GM21723 (cell line): ENCODE results near the gene CMA1.
"Not testable (repeated sequence)": the region's sequence is repeated elsewhere in the genome, so short reads cannot be mapped to it uniquely, and the experiment has no call there.

Experiments used
- ATAC-seq: cut with Tn5 transposase; IDR thresholded peaks from one replicate; pipeline ENCODE4 v1.9.1; 2021; ENCODE audit warnings: mild to moderate bottlenecking, moderate library complexity; ENCODE audit not compliant: unreplicated experiment

Gene CMA1

DNA sequence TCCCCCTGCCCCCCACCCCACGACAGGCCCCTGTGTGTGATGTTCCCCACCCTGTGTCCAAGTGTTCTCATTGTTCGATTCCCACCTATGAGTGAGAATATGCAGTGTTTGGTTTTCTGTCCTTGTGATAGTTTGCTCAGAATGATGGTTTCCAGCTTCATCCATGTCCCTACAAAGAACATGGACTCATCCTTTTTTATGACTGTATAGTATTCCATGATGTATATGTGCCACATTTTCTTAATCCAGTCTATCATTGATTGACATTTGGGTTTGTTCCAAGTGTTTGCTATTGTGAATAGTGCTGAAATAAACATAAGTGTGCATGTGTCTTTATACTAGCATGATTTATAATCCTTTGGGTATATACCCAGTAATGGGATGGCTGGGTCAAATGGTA lies 37.6 kb downstream of the CMA1 start:
- not testable (repeated sequence) for ATAC-seq

DNA sequence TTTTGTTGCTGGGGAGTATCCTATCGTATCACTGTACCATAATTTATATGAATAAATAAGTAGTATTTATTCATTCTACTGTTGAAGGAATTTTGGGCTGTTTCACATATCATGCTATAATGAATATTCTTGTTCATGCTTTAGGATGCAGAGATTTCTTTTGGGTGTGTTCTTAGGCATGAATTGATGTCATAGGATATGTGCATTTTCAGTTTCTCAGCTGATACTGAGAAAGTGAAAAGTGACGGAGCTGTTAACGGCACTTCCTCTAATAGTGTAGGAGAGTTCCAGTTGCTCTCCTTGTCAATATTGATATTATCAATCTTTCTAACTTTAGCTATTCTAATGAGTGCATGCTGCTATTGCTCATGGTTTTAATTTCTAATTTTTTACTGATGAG lies 42.3 kb downstream of the CMA1 start:
- ATAC-seq, result no peak

DNA sequence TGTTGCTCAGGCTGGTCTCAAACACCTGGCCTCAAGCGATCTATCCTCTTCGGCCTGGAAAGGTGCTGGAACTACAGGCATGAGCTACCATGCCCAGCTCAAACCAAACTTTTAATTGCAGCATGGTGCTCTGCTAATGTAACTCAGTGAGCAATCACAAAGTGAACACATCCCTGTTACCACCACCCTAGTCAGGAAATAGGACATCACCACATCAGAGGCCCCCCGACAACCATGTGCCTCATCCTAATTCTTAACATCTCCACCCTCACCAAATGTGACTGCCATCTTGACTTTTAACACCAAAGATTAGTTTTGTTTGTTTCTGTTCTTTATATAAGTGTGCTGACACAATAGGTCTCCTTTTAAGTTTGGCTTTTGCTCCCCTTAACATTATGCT lies 42.7 kb downstream of the CMA1 start:
- ATAC-seq, result no peak

DNA sequence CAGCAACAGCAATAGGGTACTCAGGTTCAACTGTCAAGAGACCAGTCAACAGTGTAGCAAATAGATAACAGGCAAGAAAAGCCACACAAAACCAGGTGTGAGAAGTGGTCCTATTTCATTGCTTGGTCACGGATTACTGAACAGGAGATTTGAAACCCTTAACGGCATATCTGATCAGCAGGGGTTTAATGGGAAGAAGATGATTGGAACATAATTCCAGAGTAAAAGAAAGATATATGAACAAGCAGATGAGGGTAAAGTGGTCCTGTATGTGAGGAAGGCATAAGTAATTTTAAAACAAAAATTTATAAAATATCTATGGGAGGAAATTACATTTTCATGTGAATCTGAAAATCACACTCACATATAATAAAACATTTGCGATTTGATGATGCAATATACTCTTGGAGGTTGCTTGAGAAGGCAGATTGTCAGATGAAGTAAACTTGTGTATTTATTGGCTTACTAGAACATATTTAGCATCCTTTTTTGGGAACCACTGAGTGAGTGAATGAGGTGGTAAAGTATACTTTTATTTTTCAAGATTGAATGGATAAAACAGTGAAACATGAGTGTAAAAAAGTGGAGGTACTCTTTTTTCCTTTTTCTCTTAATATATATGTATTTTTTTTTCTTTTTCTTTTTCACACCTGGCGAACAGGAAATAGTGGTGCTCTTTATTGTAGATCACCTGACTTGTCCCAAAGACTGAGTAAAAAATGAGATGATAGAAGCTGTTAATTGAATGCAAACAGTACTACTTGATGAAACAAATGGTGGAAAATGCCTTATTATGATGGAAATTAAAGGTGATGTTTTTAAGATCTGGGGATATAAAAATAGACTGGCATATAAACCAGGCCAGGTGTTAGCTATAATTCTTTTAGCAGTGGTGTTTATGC lies 43.9 kb downstream of the CMA1 start:
- ATAC-seq, result no peak

DNA sequence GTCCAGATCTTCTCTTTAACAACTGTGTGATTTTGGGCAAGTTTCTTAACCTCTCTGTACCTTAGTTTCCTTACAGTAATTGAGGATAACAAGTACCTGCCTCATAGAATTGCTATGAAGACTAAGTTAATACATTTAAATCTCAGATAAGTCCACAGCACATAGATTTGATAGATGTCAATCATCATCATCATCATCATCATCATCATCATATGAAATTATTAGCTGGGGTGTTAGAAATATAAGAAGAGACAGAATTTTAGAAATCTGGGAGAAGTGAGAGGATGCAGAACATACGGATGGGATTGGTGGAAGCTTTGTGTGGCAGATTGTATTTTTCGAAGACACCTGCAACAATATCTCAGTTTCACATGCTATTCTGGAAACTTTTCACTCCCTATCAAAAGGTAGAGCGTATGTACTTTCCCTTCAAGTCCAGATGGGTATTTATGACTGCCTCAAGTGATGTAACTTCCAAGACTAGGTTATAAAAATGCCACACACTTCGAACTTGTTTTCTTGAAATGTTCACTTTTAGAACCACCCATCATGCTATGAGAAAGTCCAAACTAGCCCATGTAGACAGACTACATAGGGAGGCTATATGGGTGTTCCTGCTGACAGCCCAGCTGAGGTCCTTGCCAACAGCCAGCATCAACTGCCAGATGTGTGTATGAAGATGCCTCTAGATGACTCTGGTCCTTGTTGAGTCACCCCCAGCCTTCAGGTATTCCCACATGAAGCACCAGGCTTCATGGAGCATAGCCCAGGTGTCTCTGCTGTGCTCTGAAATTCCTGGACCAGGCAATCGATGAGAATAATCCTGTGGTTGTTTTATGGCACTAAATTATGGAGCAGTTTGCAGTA lies 44.8 kb downstream of the CMA1 start:
- ATAC-seq, result no peak

DNA sequence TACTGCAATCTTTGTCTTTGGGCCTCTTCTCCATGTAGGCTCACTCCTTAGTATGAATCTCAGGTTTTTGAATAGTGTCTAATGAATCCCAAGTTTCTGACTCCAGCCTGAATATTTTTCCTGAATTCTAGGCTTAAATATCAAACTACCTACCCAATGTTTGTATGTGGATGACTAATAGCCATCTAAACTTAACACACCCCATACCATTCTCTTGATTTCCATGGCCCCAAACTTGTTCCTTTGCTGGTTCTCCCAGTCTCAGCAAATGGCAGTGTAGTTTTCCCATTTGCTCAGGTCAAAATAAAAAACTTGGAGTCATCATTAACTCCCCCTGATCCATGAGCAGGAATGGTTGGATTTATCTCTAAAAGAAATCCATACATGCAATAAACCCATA lies 46.7 kb downstream of the CMA1 start:
- ATAC-seq, result no peak

DNA sequence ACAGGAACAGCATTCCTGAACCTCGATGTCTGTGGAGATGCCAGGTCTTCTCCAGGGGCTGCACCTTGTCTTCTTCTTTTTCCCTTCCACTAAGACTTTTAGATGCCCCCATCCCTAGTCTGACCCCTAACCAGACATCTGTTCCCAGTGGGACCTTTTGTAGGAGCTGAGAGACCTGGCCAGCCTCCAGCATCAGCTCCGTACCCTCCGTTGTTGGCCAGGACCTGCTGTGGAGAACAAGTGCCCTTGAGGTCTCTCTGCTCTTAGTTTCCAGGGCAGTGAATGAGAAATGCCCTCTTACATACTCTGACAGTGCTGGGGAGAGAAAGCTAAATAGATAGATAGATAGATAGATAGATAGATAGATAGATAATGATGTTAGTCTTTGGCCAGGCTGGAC lies 48.7 kb downstream of the CMA1 start:
- ATAC-seq, result no peak

DNA sequence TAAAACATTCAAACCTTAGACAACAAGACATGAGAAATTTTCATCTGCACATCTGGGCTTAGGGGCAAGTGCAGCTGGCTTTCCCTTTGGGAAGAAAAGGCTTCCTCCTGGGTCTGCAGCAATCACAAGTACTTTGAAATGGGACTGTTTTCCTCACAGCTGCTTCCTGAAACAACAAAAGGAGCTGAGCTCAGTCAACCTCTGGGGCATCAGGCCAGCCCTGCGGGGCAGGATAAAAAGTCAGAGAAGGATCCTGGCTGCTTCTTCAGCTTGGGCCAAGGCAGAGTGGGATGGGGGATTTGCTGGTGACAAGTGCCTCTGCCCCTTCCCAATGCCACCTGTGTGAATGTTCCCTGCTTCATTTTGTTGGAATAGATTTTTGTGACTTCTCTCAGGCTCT lies 49.3 kb downstream of the CMA1 start:
- ATAC-seq, result no peak

DNA sequence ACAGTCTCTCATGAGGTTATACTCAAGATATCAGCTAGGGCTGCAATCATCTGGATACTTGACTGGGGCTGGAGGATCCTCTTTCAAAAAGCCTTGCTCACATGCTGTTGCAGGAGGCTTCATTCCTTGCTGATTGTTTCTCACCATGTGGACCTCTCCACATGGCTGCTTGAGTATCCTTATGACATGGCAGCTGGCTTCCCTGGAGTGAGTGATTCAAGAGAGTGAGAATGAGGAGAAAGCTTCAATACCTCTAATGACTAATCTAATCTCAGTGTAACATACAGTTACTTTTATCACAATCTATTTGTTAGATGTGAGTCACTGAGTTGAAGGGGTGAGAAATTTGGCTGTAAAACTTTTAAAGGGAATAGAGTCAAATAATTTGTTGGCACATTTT lies 51.1 kb downstream of the CMA1 start:
- ATAC-seq, result no peak
